ENCODE results near the gene GRIN2B.
A peak's percentile ranks its signal among the peaks of the same experiment; 100 is the strongest.

The GRIN2B gene

GRCh38 chr12:13957576-13957975, 23.8 kb downstream of the GRIN2B start:
- Histone ChIP-seq H3K36me3 (ENCODE audit: control insufficient read depth, insufficient read depth, low read length) (no peaks in the 10 kb centered on the region), H3K27me3 (ENCODE audit: control insufficient read depth, insufficient read depth, low read length) (no peaks in the 10 kb centered on the region), H3K4me3 (ENCODE audit: low read depth, low read length) (no peak overlapping the region), H3K9ac (ENCODE audit: low read depth, low read length) (no peak overlapping the region), H3K27ac (ENCODE audit: low read depth, low read length) (no peak overlapping the region), H3K4me1 (ENCODE audit: control insufficient read depth, insufficient read depth, low read length) (peaks cover 10% of the 10 kb centered on the region), H3K9me3 (ENCODE audit: control insufficient read depth, insufficient read depth, low read length) (no peaks in the 10 kb centered on the region)

- H3K4me1 ChIP-seq (ENCODE audit: control insufficient read depth, insufficient read depth, low read length): peaks cover 15% of the 10 kb centered on the region
- H3K9ac ChIP-seq (ENCODE audit: low read depth, low read length): no peak overlapping the region
- no peaks in the 10 kb centered on the region for H3K36me3 ChIP-seq (ENCODE audit: control insufficient read depth, insufficient read depth, low read length)
- H3K27me3 ChIP-seq (ENCODE audit: control insufficient read depth, insufficient read depth, low read length): no peaks in the 10 kb centered on the region
- no peak overlapping the region for H3K4me3 ChIP-seq (ENCODE audit: low read depth, low read length)
- H3K27ac ChIP-seq (ENCODE audit: low read depth, low read length): no peak overlapping the region
- no peaks in the 10 kb centered on the region for H3K9me3 ChIP-seq (ENCODE audit: control insufficient read depth, insufficient read depth, low read length)
Measured at GRCh38 chr12:13956060-13956590, 25.3 kb downstream of the GRIN2B start.

- Histone ChIP-seq H3K9me3 (ENCODE audit: control insufficient read depth, insufficient read depth, low read length) (no peaks in the 10 kb centered on the region), H3K4me3 (ENCODE audit: low read depth, low read length) (no peak overlapping the region), H3K27ac (ENCODE audit: low read depth, low read length) (no peak overlapping the region), H3K9ac (ENCODE audit: low read depth, low read length) (no peak overlapping the region), H3K27me3 (ENCODE audit: control insufficient read depth, insufficient read depth, low read length) (no peaks in the 10 kb centered on the region), H3K36me3 (ENCODE audit: control insufficient read depth, insufficient read depth, low read length) (no peaks in the 10 kb centered on the region), H3K4me1 (ENCODE audit: control insufficient read depth, insufficient read depth, low read length) (peaks cover 19% of the 10 kb centered on the region)
Measured at GRCh38 chr12:13952096-13952495, 29.3 kb downstream of the GRIN2B start.

GRCh38 chr12:13950502-13950901, 30.9 kb downstream of the GRIN2B start:
- peak overlapping the region; percentile 60 for H3K27ac ChIP-seq (ENCODE audit: low read depth, low read length)
- H3K9me3 ChIP-seq (ENCODE audit: control insufficient read depth, insufficient read depth, low read length): no peaks in the 10 kb centered on the region
- no peak overlapping the region for H3K4me3 ChIP-seq (ENCODE audit: low read depth, low read length)
- H3K27me3 ChIP-seq (ENCODE audit: control insufficient read depth, insufficient read depth, low read length): no peaks in the 10 kb centered on the region
- no peak overlapping the region for H3K9ac ChIP-seq (ENCODE audit: low read depth, low read length)
- peaks cover 19% of the 10 kb centered on the region for H3K4me1 ChIP-seq (ENCODE audit: control insufficient read depth, insufficient read depth, low read length)
- H3K36me3 ChIP-seq (ENCODE audit: control insufficient read depth, insufficient read depth, low read length): no peaks in the 10 kb centered on the region

- Histone ChIP-seq H3K9me3 (ENCODE audit: control insufficient read depth, insufficient read depth, low read length) (no peaks in the 10 kb centered on the region), H3K27me3 (ENCODE audit: control insufficient read depth, insufficient read depth, low read length) (no peaks in the 10 kb centered on the region), H3K36me3 (ENCODE audit: control insufficient read depth, insufficient read depth, low read length) (no peaks in the 10 kb centered on the region), H3K27ac (ENCODE audit: low read depth, low read length) (no peak overlapping the region), H3K4me3 (ENCODE audit: low read depth, low read length) (no peak overlapping the region), H3K9ac (ENCODE audit: low read depth, low read length) (no peak overlapping the region), H3K4me1 (ENCODE audit: control insufficient read depth, insufficient read depth, low read length) (peaks cover 19% of the 10 kb centered on the region)
Measured at GRCh38 chr12:13948621-13949020, 32.8 kb downstream of the GRIN2B start.

- Histone ChIP-seq H3K4me1 (ENCODE audit: control insufficient read depth, insufficient read depth, low read length) (peaks cover 31% of the 10 kb centered on the region), H3K9ac (ENCODE audit: low read depth, low read length) (no peak overlapping the region), H3K27ac (ENCODE audit: low read depth, low read length) (no peak overlapping the region), H3K9me3 (ENCODE audit: control insufficient read depth, insufficient read depth, low read length) (no peaks in the 10 kb centered on the region), H3K36me3 (ENCODE audit: control insufficient read depth, insufficient read depth, low read length) (no peaks in the 10 kb centered on the region), H3K27me3 (ENCODE audit: control insufficient read depth, insufficient read depth, low read length) (no peaks in the 10 kb centered on the region), H3K4me3 (ENCODE audit: low read depth, low read length) (no peak overlapping the region)
Measured at GRCh38 chr12:13947276-13947946, 34.0 kb downstream of the GRIN2B start.

GRCh38 chr12:13945641-13946040, 35.8 kb downstream of the GRIN2B start:
- H3K9me3 ChIP-seq (ENCODE audit: control insufficient read depth, insufficient read depth, low read length): no peaks in the 10 kb centered on the region
- no peak overlapping the region for H3K27ac ChIP-seq (ENCODE audit: low read depth, low read length)
- H3K4me3 ChIP-seq (ENCODE audit: low read depth, low read length): no peak overlapping the region
- no peaks in the 10 kb centered on the region for H3K27me3 ChIP-seq (ENCODE audit: control insufficient read depth, insufficient read depth, low read length)
- H3K9ac ChIP-seq (ENCODE audit: low read depth, low read length): no peak overlapping the region
- H3K36me3 ChIP-seq (ENCODE audit: control insufficient read depth, insufficient read depth, low read length): no peaks in the 10 kb centered on the region
- peaks cover 38% of the 10 kb centered on the region for H3K4me1 ChIP-seq (ENCODE audit: control insufficient read depth, insufficient read depth, low read length)

- Histone ChIP-seq H3K9me3 (ENCODE audit: control insufficient read depth, insufficient read depth, low read length) (no peaks in the 10 kb centered on the region), H3K36me3 (ENCODE audit: control insufficient read depth, insufficient read depth, low read length) (no peaks in the 10 kb centered on the region), H3K9ac (ENCODE audit: low read depth, low read length) (no peak overlapping the region), H3K4me1 (ENCODE audit: control insufficient read depth, insufficient read depth, low read length) (peaks cover 38% of the 10 kb centered on the region), H3K27me3 (ENCODE audit: control insufficient read depth, insufficient read depth, low read length) (no peaks in the 10 kb centered on the region), H3K27ac (ENCODE audit: low read depth, low read length) (no peak overlapping the region), H3K4me3 (ENCODE audit: low read depth, low read length) (no peak overlapping the region)
Measured at GRCh38 chr12:13945236-13945635, 36.2 kb downstream of the GRIN2B start.

GRCh38 chr12:13942826-13943225, 38.6 kb downstream of the GRIN2B start:
- H3K27me3 ChIP-seq (ENCODE audit: control insufficient read depth, insufficient read depth, low read length): no peaks in the 10 kb centered on the region
- no peaks in the 10 kb centered on the region for H3K36me3 ChIP-seq (ENCODE audit: control insufficient read depth, insufficient read depth, low read length)
- no peak overlapping the region for H3K9ac ChIP-seq (ENCODE audit: low read depth, low read length)
- no peaks in the 10 kb centered on the region for H3K9me3 ChIP-seq (ENCODE audit: control insufficient read depth, insufficient read depth, low read length)
- H3K4me3 ChIP-seq (ENCODE audit: low read depth, low read length): no peak overlapping the region
- H3K4me1 ChIP-seq (ENCODE audit: control insufficient read depth, insufficient read depth, low read length): peaks cover 36% of the 10 kb centered on the region
- H3K27ac ChIP-seq (ENCODE audit: low read depth, low read length): peak overlapping the region; percentile 13

GRCh38 chr12:13941258-13942249, 39.8 kb downstream of the GRIN2B start:
- Histone ChIP-seq H3K4me1 (ENCODE audit: control insufficient read depth, insufficient read depth, low read length) (peaks cover 36% of the 10 kb centered on the region), H3K9me3 (ENCODE audit: control insufficient read depth, insufficient read depth, low read length) (no peaks in the 10 kb centered on the region), H3K27ac (ENCODE audit: low read depth, low read length) (peak overlapping the region; percentile 84), H3K36me3 (ENCODE audit: control insufficient read depth, insufficient read depth, low read length) (no peaks in the 10 kb centered on the region), H3K27me3 (ENCODE audit: control insufficient read depth, insufficient read depth, low read length) (no peaks in the 10 kb centered on the region), H3K9ac (ENCODE audit: low read depth, low read length) (0 out of 2 replicates have a peak overlapping the region, but pooled peaks have one; percentile 19), H3K4me3 (ENCODE audit: low read depth, low read length) (peak overlapping the region; percentile 39)

All from HUES48 (cell line).